ENCODE results near the gene CACYBP.

Gene CACYBP

GRCh38 chr1:174999936-175000696, at the start of gene CACYBP:
Gene CACYBP, plus strand, starts transcription at chr1:174999947. Its CDS starts 234 bp downstream, at chr1:175000181.
- Mint-ChIP-seq H3K9me3 (no peaks in the 10 kb centered on the region), H3K4me3 (no peak within 1 kb of the TSS), H3K36me3 (peaks cover 68% of the 10 kb centered on the region), H3K4me1 (peaks cover 46% of the 10 kb centered on the region), H3K27ac (no peak within 1 kb of the TSS)
- peak; percentile 7 for ATAC-seq
- peak; percentile 42 to 80 for DNase-seq (ENCODE audit: low spot score in 2 of 2)

DNA sequence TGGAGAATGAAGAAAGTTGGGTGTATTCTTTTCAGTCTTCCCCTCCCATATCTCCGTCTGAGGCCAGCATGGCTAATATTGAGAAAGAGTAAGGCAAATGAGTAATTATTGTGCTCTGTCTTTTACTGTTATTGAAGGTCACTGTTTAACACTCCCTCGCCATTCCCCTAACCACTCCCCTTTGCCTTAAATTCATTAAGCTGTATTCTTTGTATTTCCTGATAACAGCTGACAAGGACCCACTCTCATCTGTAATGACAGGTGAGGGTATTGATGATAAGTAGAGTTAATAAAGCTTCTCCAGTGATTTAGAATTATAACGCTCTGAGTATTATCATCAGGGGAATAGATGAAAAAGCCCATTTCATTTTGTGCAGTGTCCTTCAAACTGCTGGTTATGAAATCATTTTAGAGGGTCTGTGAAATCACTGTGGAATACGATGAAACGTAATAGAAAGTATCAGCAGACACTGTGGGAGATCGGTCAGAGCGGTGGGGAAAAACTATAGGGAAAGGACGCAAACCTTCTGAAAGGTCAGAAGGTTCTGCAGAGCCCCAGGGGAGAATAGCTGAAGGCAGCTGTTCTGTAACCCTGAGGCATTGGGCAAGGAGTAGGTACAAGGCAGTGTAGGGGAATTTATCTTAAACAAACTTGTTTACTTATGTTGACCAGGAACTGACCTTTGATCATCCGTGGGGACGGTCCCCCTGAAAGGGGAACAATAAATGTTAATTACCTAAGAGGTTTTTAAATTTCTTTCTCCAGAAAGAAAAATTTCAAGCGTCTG, 46.3 kb upstream of the CACYBP start:
- H3K4me1 Mint-ChIP-seq: peaks cover 27% of the 10 kb centered on the region
- DNase-seq (ENCODE audit: low spot score in 2 of 2) (no peak), ATAC-seq (no peak)
- H3K9me3 Mint-ChIP-seq: no peaks in the 10 kb centered on the region
- H3K27ac Mint-ChIP-seq: no peak overlapping the region
- peaks cover 14% of the 10 kb centered on the region for H3K36me3 Mint-ChIP-seq
- no peak overlapping the region for H3K4me3 Mint-ChIP-seq

GRCh38 chr1:174954073-174954460, 45.7 kb upstream of the CACYBP start:
- peaks cover 28% of the 10 kb centered on the region for H3K4me1 Mint-ChIP-seq
- peaks cover 14% of the 10 kb centered on the region for H3K36me3 Mint-ChIP-seq
- H3K4me3 Mint-ChIP-seq: no peak overlapping the region
- H3K27ac Mint-ChIP-seq: no peak overlapping the region
- ATAC-seq (no peak), DNase-seq (ENCODE audit: low spot score in 2 of 2) (no peak)
- H3K9me3 Mint-ChIP-seq: no peaks in the 10 kb centered on the region

GRCh38 chr1:174954671-174955669, 44.8 kb upstream of the CACYBP start:
- Mint-ChIP-seq H3K9me3 (no peaks in the 10 kb centered on the region), H3K4me1 (peaks cover 28% of the 10 kb centered on the region), H3K27ac (no peak overlapping the region), H3K4me3 (no peak overlapping the region), H3K36me3 (peaks cover 14% of the 10 kb centered on the region)
- DNase-seq (ENCODE audit: low spot score in 2 of 2) (no peak), ATAC-seq (no peak)

DNA sequence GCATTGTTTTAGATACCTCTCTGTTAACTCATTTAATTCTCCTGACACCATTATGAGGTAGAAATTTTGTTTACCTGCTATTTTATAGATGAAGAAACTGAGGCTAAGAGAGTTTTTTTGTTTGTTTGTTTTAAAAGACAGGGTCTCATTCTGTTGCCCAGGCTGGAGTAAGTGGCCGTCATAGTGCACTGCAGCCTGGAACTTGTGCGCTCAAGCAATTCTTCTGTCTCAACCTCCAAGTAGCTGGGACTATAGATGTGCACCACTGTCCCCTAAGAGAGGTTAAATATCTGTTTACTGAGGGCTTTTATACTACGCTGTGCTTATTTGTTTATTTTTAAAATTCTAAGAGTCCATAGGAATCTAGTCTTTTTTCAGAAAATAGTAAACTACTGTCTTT, 43.7 kb upstream of the CACYBP start:
- H3K9me3 Mint-ChIP-seq: no peaks in the 10 kb centered on the region
- DNase-seq (ENCODE audit: low spot score in 2 of 2): no peak
- no peak overlapping the region for H3K27ac Mint-ChIP-seq
- peaks cover 28% of the 10 kb centered on the region for H3K4me1 Mint-ChIP-seq
- ATAC-seq: no peak
- H3K36me3 Mint-ChIP-seq: peaks cover 14% of the 10 kb centered on the region
- no peak overlapping the region for H3K4me3 Mint-ChIP-seq

GRCh38 chr1:174956976-174957375, 42.8 kb upstream of the CACYBP start:
- peak overlapping the region; percentile 78 for H3K27ac Mint-ChIP-seq
- H3K36me3 Mint-ChIP-seq: peaks cover 14% of the 10 kb centered on the region
- ATAC-seq: no peak
- no peak overlapping the region for H3K4me3 Mint-ChIP-seq
- H3K9me3 Mint-ChIP-seq: no peaks in the 10 kb centered on the region
- no peak for DNase-seq (ENCODE audit: low spot score in 2 of 2)
- peaks cover 28% of the 10 kb centered on the region for H3K4me1 Mint-ChIP-seq

DNA sequence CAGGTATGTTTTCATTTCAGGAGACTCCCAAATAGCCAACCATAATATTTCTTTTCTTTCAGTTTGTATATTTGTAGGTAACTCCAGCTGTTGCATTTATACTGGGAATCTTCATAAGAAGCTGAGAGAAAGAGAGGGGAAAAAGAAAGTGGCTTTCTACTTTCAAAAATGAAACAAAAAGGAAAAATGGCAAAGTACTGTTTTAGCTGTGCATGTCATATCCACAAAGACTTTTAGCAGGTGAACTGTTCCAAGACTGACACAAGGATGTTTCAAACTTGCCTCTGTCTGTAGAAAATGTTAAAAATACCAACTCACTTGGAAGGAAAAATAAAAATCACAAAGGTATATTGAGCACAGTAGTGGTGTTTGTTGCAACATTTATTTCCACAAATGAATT, 41.9 kb upstream of the CACYBP start:
- Mint-ChIP-seq H3K36me3 (peaks cover 14% of the 10 kb centered on the region), H3K4me3 (no peak overlapping the region), H3K9me3 (no peaks in the 10 kb centered on the region), H3K27ac (peak overlapping the region; percentile 78), H3K4me1 (peaks cover 28% of the 10 kb centered on the region)
- ATAC-seq (no peak), DNase-seq (ENCODE audit: low spot score in 2 of 2) (no peak)

GRCh38 chr1:174958396-174958795, 41.4 kb upstream of the CACYBP start:
- no peak overlapping the region for H3K4me3 Mint-ChIP-seq

DNA sequence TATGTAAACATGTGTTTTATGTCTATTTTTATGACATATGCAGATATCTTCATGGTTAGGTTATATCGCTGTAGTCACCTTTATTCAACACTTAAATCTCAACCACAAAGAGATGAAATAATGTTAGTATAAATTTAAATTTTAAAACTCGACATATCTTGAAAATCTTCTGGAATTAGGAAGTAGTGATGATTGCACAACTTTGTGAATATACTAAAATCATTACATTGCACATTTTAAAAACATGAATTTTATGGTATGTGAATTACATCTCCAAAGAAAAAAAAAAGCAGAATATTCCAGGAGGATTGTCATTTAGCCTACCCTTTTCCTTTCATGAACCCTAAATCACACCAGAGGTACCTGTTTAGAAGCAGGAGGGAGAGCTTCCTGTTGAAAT, 39.4 kb upstream of the CACYBP start:
- Mint-ChIP-seq H3K27ac (no peak overlapping the region), H3K4me1 (peaks cover 30% of the 10 kb centered on the region), H3K4me3 (no peak overlapping the region), H3K9me3 (no peaks in the 10 kb centered on the region), H3K36me3 (peaks cover 14% of the 10 kb centered on the region)
- DNase-seq (ENCODE audit: low spot score in 2 of 2) (no peak), ATAC-seq (no peak)

More at GRCh38 chr1:174958396-174958795, 41.4 kb upstream of the CACYBP start:
- ATAC-seq (no peak), DNase-seq (ENCODE audit: low spot score in 2 of 2) (no peak)
- Mint-ChIP-seq H3K27ac (peak overlapping the region; percentile 13), H3K4me1 (peaks cover 26% of the 10 kb centered on the region), H3K36me3 (peaks cover 14% of the 10 kb centered on the region), H3K9me3 (no peaks in the 10 kb centered on the region)

DNA sequence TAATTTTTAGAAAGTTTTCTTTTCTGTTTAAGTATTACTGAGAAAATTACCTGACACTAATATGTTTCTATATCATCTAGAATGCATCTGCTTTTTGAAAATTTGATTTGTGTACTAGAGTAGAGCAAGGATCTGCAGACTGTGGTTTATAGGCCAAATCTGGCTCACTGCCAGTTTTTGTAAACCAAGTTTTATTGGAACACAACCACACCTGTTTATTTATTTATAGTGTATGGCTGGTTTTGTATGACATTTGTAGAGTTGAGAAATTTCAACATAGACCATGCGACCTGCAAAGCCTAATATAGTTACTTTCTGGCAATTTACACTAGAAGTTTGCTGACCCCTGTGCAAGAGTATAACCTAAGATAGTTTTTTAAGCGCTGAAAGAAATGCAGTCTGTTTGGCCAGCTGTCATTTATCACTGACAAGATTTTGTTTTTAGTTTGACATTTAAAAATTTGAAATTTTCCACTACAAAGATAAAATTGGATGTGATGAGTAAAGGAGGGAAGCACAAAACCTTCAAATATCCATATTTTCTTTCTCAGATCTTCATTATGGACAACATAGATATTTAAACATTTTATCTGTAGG, 36.1 kb upstream of the CACYBP start:
- peak overlapping the region; percentile 84 for H3K27ac Mint-ChIP-seq
- H3K4me1 Mint-ChIP-seq: peaks cover 38% of the 10 kb centered on the region
- peak overlapping the region; percentile 72 for H3K4me3 Mint-ChIP-seq
- peaks cover 8% of the 10 kb centered on the region for H3K36me3 Mint-ChIP-seq
- H3K9me3 Mint-ChIP-seq: no peaks in the 10 kb centered on the region
- ATAC-seq: no peak
- no peak for DNase-seq (ENCODE audit: low spot score in 2 of 2)

GRCh38 chr1:174964261-174964971, 35.3 kb upstream of the CACYBP start:
- no peaks in the 10 kb centered on the region for H3K9me3 Mint-ChIP-seq
- H3K36me3 Mint-ChIP-seq: peaks cover 12% of the 10 kb centered on the region
- peak overlapping the region; percentile 84 for H3K27ac Mint-ChIP-seq

GRCh38 chr1:174964972-174965361, 34.8 kb upstream of the CACYBP start:
- no peak for DNase-seq (ENCODE audit: low spot score in 2 of 2)
- Mint-ChIP-seq H3K9me3 (no peaks in the 10 kb centered on the region), H3K27ac (peak overlapping the region; percentile 84), H3K4me1 (peaks cover 50% of the 10 kb centered on the region), H3K36me3 (peaks cover 16% of the 10 kb centered on the region), H3K4me3 (peak overlapping the region; percentile 72)
- peak; percentile 33 for ATAC-seq

More at GRCh38 chr1:174964261-174964971, 35.3 kb upstream of the CACYBP start:
- peak overlapping the region; percentile 72 for H3K4me3 Mint-ChIP-seq
- peak in 1 of 2 donors; percentile 52 for DNase-seq (ENCODE audit: low spot score in 2 of 2)
- H3K4me1 Mint-ChIP-seq: peaks cover 45% of the 10 kb centered on the region
- peak; percentile 91 for ATAC-seq

DNA sequence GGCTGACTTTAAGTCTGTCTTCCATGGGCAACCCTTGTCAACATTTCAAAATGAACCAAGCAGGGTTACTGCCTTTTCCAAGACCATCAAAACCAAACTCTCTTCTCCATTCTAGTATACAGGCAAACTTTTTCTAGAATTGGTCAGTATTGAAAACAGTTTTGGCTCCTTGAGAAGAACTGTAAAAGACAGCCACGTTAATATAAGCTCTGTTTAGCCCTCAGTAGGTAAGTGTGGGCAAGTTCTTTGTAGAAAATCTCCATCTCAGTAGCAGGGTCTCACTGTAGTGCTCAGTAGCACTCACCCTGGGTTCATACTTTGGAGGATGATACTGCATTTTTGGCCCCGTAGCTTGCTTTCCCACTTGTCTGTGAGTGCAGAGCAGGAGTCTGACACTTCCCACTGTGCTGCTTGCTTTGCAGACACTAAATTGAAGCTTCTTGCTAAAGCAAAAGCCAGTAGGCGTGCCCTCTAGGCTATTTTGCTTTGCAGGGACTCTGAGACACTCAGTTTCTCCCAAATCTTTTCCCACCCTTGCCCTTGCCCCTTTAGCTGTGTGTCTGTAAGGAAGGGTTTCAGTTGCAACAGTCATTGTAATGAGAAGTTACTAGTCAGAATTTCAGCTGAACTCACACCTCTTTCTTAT, 34.3 kb upstream of the CACYBP start:
- peaks cover 22% of the 10 kb centered on the region for H3K36me3 Mint-ChIP-seq
- peaks cover 56% of the 10 kb centered on the region for H3K4me1 Mint-ChIP-seq

More for the DNA sequence above, 34.3 kb upstream of the CACYBP start:
- no peaks in the 10 kb centered on the region for H3K9me3 Mint-ChIP-seq
- DNase-seq (ENCODE audit: low spot score in 2 of 2) (peak in 1 of 2 donors; percentile 56), ATAC-seq (no peak)
- H3K27ac Mint-ChIP-seq: peak overlapping the region; percentile 84
- peak overlapping the region; percentile 72 for H3K4me3 Mint-ChIP-seq
